Measurements from ENCODE around the gene PRR20G. TPM values are rescaled to one million over a fixed set of nuclear protein-coding genes. Genes with fewer than 3 reads are reported as not detected.

Gene PRR20G
- total and polyA plus RNA-seq, 8 donors: not detected

DNA sequence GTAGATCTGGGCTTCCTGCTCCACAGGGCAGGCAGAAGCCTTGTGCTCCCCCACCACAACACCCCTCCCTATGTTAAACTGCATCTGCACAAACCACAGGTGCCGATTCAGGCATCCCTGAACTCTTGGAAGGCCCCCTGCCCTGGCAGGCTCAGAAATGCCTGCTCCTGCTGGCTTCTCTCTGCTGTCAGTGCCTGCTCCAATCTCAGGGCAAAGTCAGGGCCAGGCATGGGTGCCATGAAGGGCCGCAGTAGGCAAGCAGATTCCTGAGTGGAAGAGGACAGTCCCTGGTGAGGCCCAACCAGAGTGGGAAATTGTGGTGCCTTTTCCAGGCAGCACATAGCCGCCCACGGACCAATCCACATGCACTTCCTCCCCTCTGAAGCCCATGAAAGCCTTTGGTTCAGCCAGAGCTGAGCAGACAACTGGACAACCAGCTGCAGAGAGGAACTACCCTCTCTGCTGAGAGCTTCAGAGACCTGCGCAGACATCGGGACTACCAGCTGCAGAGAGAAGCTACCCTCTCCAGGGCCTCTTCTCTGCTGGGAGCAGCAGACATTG, 13.6 kb downstream of the PRR20G start:
- 79 to 91% (median 81%) methylated on average over 6 of the region's 6 CpGs; no CpG with 5 or more reads in 1 of the 5 donors for WGBS, 5 donors
- intact Hi-C loops (cut with DNase I; ENCODE audit: low total_unique reads): no loop called here
- no peak for DNase-seq
- H3K36me3 ChIP-seq: no peaks in the 10 kb centered on the region
- H3K27ac ChIP-seq: no peak overlapping the region
- peaks cover 0 to 10% (median 8%) of the 10 kb centered on the region in 4 donors for H3K9me3 ChIP-seq
- no peaks in the 10 kb centered on the region for H3K4me1 ChIP-seq
- no peak overlapping the region for H3K4me3 ChIP-seq
- TF ChIP-seq POLR2AphosphoS5 (IDR thresholded peaks at IDR 0.05): no peak
- TF ChIP-seq EP300 (IDR thresholded peaks at IDR 0.05): no peak
- TF ChIP-seq POLR2A (IDR thresholded peaks at IDR 0.05): no peak
- TF ChIP-seq, protein P1, sequence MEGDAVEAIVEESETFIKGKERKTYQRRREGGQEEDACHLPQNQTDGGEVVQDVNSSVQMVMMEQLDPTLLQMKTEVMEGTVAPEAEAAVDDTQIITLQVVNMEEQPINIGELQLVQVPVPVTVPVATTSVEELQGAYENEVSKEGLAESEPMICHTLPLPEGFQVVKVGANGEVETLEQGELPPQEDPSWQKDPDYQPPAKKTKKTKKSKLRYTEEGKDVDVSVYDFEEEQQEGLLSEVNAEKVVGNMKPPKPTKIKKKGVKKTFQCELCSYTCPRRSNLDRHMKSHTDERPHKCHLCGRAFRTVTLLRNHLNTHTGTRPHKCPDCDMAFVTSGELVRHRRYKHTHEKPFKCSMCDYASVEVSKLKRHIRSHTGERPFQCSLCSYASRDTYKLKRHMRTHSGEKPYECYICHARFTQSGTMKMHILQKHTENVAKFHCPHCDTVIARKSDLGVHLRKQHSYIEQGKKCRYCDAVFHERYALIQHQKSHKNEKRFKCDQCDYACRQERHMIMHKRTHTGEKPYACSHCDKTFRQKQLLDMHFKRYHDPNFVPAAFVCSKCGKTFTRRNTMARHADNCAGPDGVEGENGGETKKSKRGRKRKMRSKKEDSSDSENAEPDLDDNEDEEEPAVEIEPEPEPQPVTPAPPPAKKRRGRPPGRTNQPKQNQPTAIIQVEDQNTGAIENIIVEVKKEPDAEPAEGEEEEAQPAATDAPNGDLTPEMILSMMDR (IDR thresholded peaks at IDR 0.05): no peak
- peaks cover 0 to 9% (median 0%) of the 10 kb centered on the region in 3 donors for H3K27me3 ChIP-seq

DNA sequence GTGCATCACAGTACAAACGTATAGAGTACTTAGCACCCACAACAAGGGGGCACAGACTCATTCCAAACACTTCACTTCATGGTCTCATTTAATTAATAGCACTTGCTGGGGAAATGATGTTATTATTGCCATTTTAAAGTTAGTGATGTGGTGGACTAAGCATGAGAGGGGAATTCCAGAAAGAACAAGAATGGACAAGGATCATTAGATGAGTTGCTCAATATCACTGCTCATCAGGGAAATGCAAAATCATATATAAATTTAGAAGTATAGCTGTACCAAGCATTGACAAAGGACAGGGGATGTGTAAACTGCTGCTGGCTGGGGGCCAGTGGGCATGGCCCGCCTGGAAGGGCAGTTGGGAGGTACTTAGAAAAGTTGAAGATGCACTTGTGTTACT, 14.6 kb downstream of the PRR20G start:
- H3K4me1 ChIP-seq: no peaks in the 10 kb centered on the region
- DNase-seq: no peak
- intact Hi-C loops (cut with DNase I; ENCODE audit: low total_unique reads): no loop called here
- H3K36me3 ChIP-seq: no peaks in the 10 kb centered on the region
- TF ChIP-seq, protein P1 (IDR thresholded peaks at IDR 0.05): no peak
- TF ChIP-seq POLR2AphosphoS5 (IDR thresholded peaks at IDR 0.05) (no peak), POLR2A (IDR thresholded peaks at IDR 0.05) (no peak), EP300 (IDR thresholded peaks at IDR 0.05) (no peak)
- no peak overlapping the region for H3K27ac ChIP-seq
- H3K9me3 ChIP-seq: peaks cover 0 to 21% (median 18%) of the 10 kb centered on the region in 4 donors
- H3K4me3 ChIP-seq: no peak overlapping the region
- 64 to 80% (median 70%) methylated on average over 2 of the region's 2 CpGs for WGBS, 5 donors
- H3K27me3 ChIP-seq: peaks cover 0 to 4% (median 0%) of the 10 kb centered on the region in 3 donors

DNA sequence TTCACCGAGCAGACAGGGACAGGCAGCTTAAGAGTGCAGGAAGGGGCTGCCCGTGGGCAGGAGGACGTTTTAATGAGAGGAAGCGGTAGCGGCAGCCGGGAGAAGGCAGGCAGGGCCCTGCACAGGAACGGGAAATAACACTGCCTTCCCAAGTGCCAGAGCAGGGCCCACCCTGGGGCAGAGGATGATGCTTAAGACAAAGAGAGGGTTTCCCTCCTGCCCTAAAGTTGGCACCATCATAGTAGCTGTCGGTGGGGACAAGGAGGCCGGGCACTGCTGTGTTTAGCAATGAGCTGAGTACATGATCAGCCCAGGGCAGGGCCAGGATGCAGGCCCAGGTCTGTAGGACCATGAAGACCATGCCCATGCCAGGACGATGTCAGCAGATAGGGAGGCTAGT, 21.7 kb downstream of the PRR20G start:
- no peaks in the 10 kb centered on the region for H3K4me1 ChIP-seq
- peaks cover 0 to 22% (median 18%) of the 10 kb centered on the region in 4 donors for H3K9me3 ChIP-seq
- TF ChIP-seq POLR2AphosphoS5 (IDR thresholded peaks at IDR 0.05) (no peak), POLR2A (IDR thresholded peaks at IDR 0.05) (no peak), EP300 (IDR thresholded peaks at IDR 0.05) (no peak)
- TF ChIP-seq, protein P1 (IDR thresholded peaks at IDR 0.05): no peak
- peaks cover 0 to 9% (median 0%) of the 10 kb centered on the region in 3 donors for H3K27me3 ChIP-seq
- WGBS, 5 donors: 67 to 72% (median 71%) methylated on average over 10 of the region's 10 CpGs
- H3K36me3 ChIP-seq: no peaks in the 10 kb centered on the region
- intact Hi-C loops (cut with DNase I; ENCODE audit: low total_unique reads): no loop called here
- H3K4me3 ChIP-seq: no peak overlapping the region
- DNase-seq: no peak
- H3K27ac ChIP-seq: no peak overlapping the region

DNA sequence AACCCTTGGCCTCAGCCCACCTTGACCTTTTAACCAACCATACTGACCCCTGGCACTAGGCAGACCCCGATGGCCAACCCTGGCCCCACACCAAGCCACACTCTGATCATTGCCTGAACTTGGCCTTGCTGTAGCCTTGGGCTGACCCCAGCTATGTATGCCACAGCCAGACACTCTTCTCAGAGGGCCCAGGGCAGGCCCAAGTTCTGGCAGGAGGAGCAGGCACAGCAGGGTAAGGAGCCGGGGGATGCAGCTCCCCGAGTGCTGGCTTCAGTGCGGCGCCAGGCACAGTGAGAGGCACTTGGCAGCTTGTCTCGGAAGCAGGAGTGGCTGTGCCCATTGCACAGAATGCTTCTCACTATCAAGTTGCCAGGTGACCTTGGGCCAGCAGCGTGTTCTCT, 22.3 kb downstream of the PRR20G start:
- whole genome bisulfite sequencing, 5 donors: 86 to 97% (median 89%) methylated on average over 3 to 7 of the region's 7 CpGs
- peaks cover 0 to 22% (median 18%) of the 10 kb centered on the region in 4 donors for H3K9me3 ChIP-seq
- H3K4me1 ChIP-seq: no peaks in the 10 kb centered on the region
- H3K36me3 ChIP-seq: no peaks in the 10 kb centered on the region
- no peak overlapping the region for H3K27ac ChIP-seq
- H3K27me3 ChIP-seq: peaks cover 0 to 9% (median 0%) of the 10 kb centered on the region in 3 donors
- H3K4me3 ChIP-seq: no peak overlapping the region
- TF ChIP-seq, protein P1 (IDR thresholded peaks at IDR 0.05): no peak
- no peak for TF ChIP-seq EP300 (IDR thresholded peaks at IDR 0.05)
- no peak for TF ChIP-seq POLR2AphosphoS5 (IDR thresholded peaks at IDR 0.05)
- no peak for TF ChIP-seq POLR2A (IDR thresholded peaks at IDR 0.05)
- DNase-seq: no peak
- intact Hi-C loops (cut with DNase I; ENCODE audit: low total_unique reads): no loop called here

All from stomach (tissue), 9 donors.